GM23338 (cell line): Measurements from ENCODE around the gene SLC9C2.

ENCODE experiments used
- CREB1 ChIP-seq: fragments of 250-450 bp; sonication (Bioruptor Pico); IDR thresholded peaks from 2 replicates; pipeline ENCODE4 v1.5.0; 2020; ENCODE audit warnings: low read depth, mild to moderate bottlenecking, moderate library complexity
- EZH2 ChIP-seq: fragments of 200-600 bp; sonication (generic); IDR thresholded peaks from one replicate; pipeline ENCODE4 v1.8.0; 2017; ENCODE audit warnings: antibody characterized with exemption, mild to moderate bottlenecking, low read depth; ENCODE audit not compliant: unreplicated experiment
- EZH2phosphoT487 ChIP-seq: fragments of 200-600 bp; sonication (generic); IDR thresholded peaks from one replicate; pipeline ENCODE4 v1.8.1; 2018; ENCODE audit warnings: antibody characterized with exemption; ENCODE audit not compliant: unreplicated experiment
- NANOG ChIP-seq: IDR thresholded peaks from 2 replicates; pipeline ENCODE4 v1.6.1; 2016; ENCODE audit warnings: antibody characterized with exemption, borderline replicate concordance
- POLR2AphosphoS5 ChIP-seq: IDR thresholded peaks from 2 replicates; pipeline ENCODE4 v1.6.1; 2016; ENCODE audit warnings: antibody characterized with exemption, low read depth
- STAT1 ChIP-seq: IDR thresholded peaks from one replicate; pipeline ENCODE4 v1.6.1; 2016; ENCODE audit warnings: antibody characterized with exemption; ENCODE audit not compliant: unreplicated experiment
- ZNF114 ChIP-seq: fragments of 250-450 bp; sonication (Bioruptor Pico); IDR thresholded peaks from 2 replicates; pipeline ENCODE4 v1.5.0; 2020; ENCODE audit warnings: mild to moderate bottlenecking, moderate library complexity
- TF ChIP-seq, protein P1 (sequence below), 2 experiments: fragments of 200-600 bp in 1 of 2; sonication (generic) in 1 of 2; conservative IDR thresholded peaks; 2 replicates each; pipeline versions ENCODE4 v1.5.1 to v1.6.1; 2016 to 2017; ENCODE audit warnings: antibody characterized with exemption in 2 of 2, low read depth in 2 of 2, mild to moderate bottlenecking in 2 of 2, moderate library complexity in 1 of 2
- TF ChIP-seq, protein P2 (sequence below): IDR thresholded peaks from 2 replicates; pipeline ENCODE4 v1.6.1; 2016; ENCODE audit warnings: antibody characterized with exemption
- TF ChIP-seq, protein P3 (sequence below): IDR thresholded peaks from one replicate; pipeline ENCODE4 v1.6.1; 2018; ENCODE audit warnings: antibody characterized with exemption; ENCODE audit not compliant: unreplicated experiment

DNA sequence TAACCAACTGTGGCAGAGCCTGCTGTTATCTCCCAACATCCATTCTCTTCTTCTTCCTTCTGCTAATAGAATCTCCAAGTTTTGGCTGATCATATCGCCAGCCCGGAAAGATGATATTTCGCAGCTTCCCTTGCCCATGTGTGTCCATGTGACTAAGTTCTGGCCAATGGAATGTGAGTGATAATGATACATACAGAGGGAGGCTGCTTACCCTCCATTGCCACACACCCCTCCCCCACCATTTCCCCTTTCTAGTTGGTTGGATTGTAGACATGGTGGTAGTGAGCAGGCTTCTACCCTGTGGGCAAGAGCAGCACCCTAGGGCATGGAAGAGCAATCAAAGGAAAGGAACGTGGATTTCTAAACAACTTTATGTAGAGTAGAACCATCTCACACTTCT is 48.8 kb downstream of the SLC9C2 start:
- no peak for TF ChIP-seq POLR2AphosphoS5
- TF ChIP-seq, protein P1, sequence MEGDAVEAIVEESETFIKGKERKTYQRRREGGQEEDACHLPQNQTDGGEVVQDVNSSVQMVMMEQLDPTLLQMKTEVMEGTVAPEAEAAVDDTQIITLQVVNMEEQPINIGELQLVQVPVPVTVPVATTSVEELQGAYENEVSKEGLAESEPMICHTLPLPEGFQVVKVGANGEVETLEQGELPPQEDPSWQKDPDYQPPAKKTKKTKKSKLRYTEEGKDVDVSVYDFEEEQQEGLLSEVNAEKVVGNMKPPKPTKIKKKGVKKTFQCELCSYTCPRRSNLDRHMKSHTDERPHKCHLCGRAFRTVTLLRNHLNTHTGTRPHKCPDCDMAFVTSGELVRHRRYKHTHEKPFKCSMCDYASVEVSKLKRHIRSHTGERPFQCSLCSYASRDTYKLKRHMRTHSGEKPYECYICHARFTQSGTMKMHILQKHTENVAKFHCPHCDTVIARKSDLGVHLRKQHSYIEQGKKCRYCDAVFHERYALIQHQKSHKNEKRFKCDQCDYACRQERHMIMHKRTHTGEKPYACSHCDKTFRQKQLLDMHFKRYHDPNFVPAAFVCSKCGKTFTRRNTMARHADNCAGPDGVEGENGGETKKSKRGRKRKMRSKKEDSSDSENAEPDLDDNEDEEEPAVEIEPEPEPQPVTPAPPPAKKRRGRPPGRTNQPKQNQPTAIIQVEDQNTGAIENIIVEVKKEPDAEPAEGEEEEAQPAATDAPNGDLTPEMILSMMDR (conservative IDR thresholded peaks at IDR 0.05; ENCODE audit: low read depth in 2 of 2) = no peak
- TF ChIP-seq NANOG = no peak
- TF ChIP-seq EZH2phosphoT487 = no peak
- no peak for TF ChIP-seq STAT1
- TF ChIP-seq EZH2 = no peak
- TF ChIP-seq CREB1 (CRISPR knock-in tag) = no peak
- TF ChIP-seq, protein P2, sequence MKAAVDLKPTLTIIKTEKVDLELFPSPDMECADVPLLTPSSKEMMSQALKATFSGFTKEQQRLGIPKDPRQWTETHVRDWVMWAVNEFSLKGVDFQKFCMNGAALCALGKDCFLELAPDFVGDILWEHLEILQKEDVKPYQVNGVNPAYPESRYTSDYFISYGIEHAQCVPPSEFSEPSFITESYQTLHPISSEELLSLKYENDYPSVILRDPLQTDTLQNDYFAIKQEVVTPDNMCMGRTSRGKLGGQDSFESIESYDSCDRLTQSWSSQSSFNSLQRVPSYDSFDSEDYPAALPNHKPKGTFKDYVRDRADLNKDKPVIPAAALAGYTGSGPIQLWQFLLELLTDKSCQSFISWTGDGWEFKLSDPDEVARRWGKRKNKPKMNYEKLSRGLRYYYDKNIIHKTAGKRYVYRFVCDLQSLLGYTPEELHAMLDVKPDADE = no peak
- no peak for TF ChIP-seq ZNF114
- TF ChIP-seq, protein P3, sequence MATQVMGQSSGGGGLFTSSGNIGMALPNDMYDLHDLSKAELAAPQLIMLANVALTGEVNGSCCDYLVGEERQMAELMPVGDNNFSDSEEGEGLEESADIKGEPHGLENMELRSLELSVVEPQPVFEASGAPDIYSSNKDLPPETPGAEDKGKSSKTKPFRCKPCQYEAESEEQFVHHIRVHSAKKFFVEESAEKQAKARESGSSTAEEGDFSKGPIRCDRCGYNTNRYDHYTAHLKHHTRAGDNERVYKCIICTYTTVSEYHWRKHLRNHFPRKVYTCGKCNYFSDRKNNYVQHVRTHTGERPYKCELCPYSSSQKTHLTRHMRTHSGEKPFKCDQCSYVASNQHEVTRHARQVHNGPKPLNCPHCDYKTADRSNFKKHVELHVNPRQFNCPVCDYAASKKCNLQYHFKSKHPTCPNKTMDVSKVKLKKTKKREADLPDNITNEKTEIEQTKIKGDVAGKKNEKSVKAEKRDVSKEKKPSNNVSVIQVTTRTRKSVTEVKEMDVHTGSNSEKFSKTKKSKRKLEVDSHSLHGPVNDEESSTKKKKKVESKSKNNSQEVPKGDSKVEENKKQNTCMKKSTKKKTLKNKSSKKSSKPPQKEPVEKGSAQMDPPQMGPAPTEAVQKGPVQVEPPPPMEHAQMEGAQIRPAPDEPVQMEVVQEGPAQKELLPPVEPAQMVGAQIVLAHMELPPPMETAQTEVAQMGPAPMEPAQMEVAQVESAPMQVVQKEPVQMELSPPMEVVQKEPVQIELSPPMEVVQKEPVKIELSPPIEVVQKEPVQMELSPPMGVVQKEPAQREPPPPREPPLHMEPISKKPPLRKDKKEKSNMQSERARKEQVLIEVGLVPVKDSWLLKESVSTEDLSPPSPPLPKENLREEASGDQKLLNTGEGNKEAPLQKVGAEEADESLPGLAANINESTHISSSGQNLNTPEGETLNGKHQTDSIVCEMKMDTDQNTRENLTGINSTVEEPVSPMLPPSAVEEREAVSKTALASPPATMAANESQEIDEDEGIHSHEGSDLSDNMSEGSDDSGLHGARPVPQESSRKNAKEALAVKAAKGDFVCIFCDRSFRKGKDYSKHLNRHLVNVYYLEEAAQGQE = no peak
